IMR-90 (cell line): Measurements from ENCODE around the gene EP300. TPM values are rescaled to one million over a fixed set of nuclear protein-coding genes. Genes with fewer than 3 reads are reported as not detected.

Experiments used
- ATAC-seq: fragments of 200-7000 bp; cut with Tn5 transposase; 2 replicates; pipeline ENCODE4 v1.9.1; 2020; ENCODE audit warnings: low read depth, mild to moderate bottlenecking, moderate library complexity
- BruUV-seq: library from RNA; stranded (reverse); fragments of 400-500 nt; replicated peaks from 2 replicates; lab custom pipeline; 2021; lab: Mats Ljungman, UMichigan
- CTCF ChIA-PET: fragments of 300-600 bp; formaldehyde crosslinking; extraction: SDS; loops from one replicate; lab custom pipeline; 2021; ENCODE audit warnings: antibody characterized with exemption; lab: Yijun Ruan, JAX
- POLR2A ChIA-PET: fragments of 300-600 bp; sonication (Branson Sonifier 250); formaldehyde crosslinking; loops from one replicate; lab custom pipeline; 2022; ENCODE audit warnings: antibody characterized with exemption; ENCODE audit not compliant: unreplicated experiment; lab: Charles Lee
- DNase-seq: peaks from one replicate; pipeline ENCODE4 v3.0.0; 2013
- H2AFZ ChIP-seq: replicated peaks from 2 replicates; pipeline ENCODE3; 2013; ENCODE audit warnings: low read length, mild to moderate bottlenecking; ENCODE audit not compliant: poor library complexity
- H2AK5ac ChIP-seq: 2 replicates; pipeline ENCODE4 v1.6.1; 2013; ENCODE audit warnings: low read depth, low read length, inconsistent platforms
- H2AK9ac ChIP-seq: replicated peaks from 2 replicates; pipeline ENCODE3; 2013; ENCODE audit warnings: mild to moderate bottlenecking, low read depth, low read length, moderate library complexity; ENCODE audit not compliant: poor library complexity
- H2BK120ac ChIP-seq: 2 replicates; pipeline ENCODE4 v1.6.1; 2013; ENCODE audit warnings: low read depth, low read length, inconsistent platforms
- H2BK15ac ChIP-seq: 3 replicates; pipeline ENCODE4 v1.6.1; 2013; ENCODE audit warnings: low read depth, low read length, inconsistent platforms
- H2BK20ac ChIP-seq: 2 replicates; pipeline ENCODE4 v1.6.1; 2013; ENCODE audit warnings: low read depth, mild to moderate bottlenecking, inconsistent platforms, low read length, moderate library complexity
- H2BK5ac ChIP-seq: 2 replicates; pipeline ENCODE4 v1.6.1; 2013; ENCODE audit warnings: mild to moderate bottlenecking, low read depth, low read length, inconsistent platforms; ENCODE audit not compliant: poor library complexity, severe bottlenecking
- H3K14ac ChIP-seq: replicated peaks from 2 replicates; pipeline ENCODE4 v1.6.1; 2013; ENCODE audit warnings: low read depth, low read length, inconsistent platforms
- H3K18ac ChIP-seq: 2 replicates; pipeline ENCODE4 v1.6.1; 2013; ENCODE audit warnings: low read depth, low read length, control low read depth
- H3K23ac ChIP-seq: 2 replicates; pipeline ENCODE4 v1.6.1; 2013; ENCODE audit warnings: low read depth, low read length, inconsistent platforms
- H3K27ac ChIP-seq: 2 replicates; pipeline ENCODE4 v1.5.1; 2013; ENCODE audit warnings: mild to moderate bottlenecking, control low read depth, low read length; ENCODE audit not compliant: insufficient read depth
- H3K27me3 ChIP-seq: 2 replicates; pipeline ENCODE4 v1.6.1; 2013; ENCODE audit warnings: low read length; ENCODE audit not compliant: control insufficient read depth, insufficient read depth
- H3K36me3 ChIP-seq: 2 replicates; pipeline ENCODE4 v1.6.1; 2013; ENCODE audit warnings: low read length, mixed read lengths; ENCODE audit not compliant: control insufficient read depth, insufficient read depth
- H3K4ac ChIP-seq: 2 replicates; pipeline ENCODE4 v1.6.1; 2013; ENCODE audit warnings: low read depth, low read length, inconsistent platforms
- H3K4me1 ChIP-seq: 2 replicates; pipeline ENCODE4 v1.6.1; 2013; ENCODE audit warnings: low read length, mixed read lengths; ENCODE audit not compliant: control insufficient read depth, insufficient read depth
- H3K4me2 ChIP-seq: 2 replicates; pipeline ENCODE4 v1.6.1; 2013; ENCODE audit warnings: low read depth, mild to moderate bottlenecking, control low read depth, low read length, moderate library complexity
- H3K4me3 ChIP-seq: 2 replicates; pipeline ENCODE4 v1.5.1; 2013; ENCODE audit warnings: low read depth, mild to moderate bottlenecking, control low read depth, low read length, moderate library complexity; ENCODE audit not compliant: insufficient read depth
- H3K56ac ChIP-seq: 2 replicates; pipeline ENCODE4 v1.6.1; 2013; ENCODE audit warnings: low read length, inconsistent platforms; ENCODE audit not compliant: insufficient read depth; ENCODE audit errors: extremely low read depth
- H3K79me1 ChIP-seq, 2 experiments: 2 replicates each; pipeline ENCODE4 v1.6.1; 2013; ENCODE audit warnings: low read length in 2 of 2, inconsistent platforms in 1 of 2, low read depth in 1 of 2
- H3K9ac ChIP-seq: 2 replicates; pipeline ENCODE4 v1.6.1; 2013; ENCODE audit warnings: low read depth, low read length, control low read depth
- H3K9me1 ChIP-seq: 2 replicates; pipeline ENCODE4 v1.6.1; 2013; ENCODE audit warnings: low read length, inconsistent platforms; ENCODE audit not compliant: insufficient read depth
- H3K9me3 ChIP-seq: 2 replicates; pipeline ENCODE4 v1.6.1; 2013; ENCODE audit warnings: low read length; ENCODE audit not compliant: control insufficient read depth, insufficient read depth
- H4K20me1 ChIP-seq: 2 replicates; pipeline ENCODE4 v1.6.1; 2013; ENCODE audit warnings: low read length, inconsistent platforms; ENCODE audit not compliant: insufficient read depth
- H4K5ac ChIP-seq: 2 replicates; pipeline ENCODE4 v1.6.1; 2013; ENCODE audit warnings: mild to moderate bottlenecking, low read depth, low read length, control low read depth
- H4K8ac ChIP-seq, 2 experiments: 2 replicates each; pipeline ENCODE4 v1.6.1; 2013; ENCODE audit warnings: low read depth in 2 of 2, low read length in 2 of 2, control low read depth in 1 of 2, inconsistent platforms in 1 of 2
- H4K91ac ChIP-seq: 2 replicates; pipeline ENCODE4 v1.6.1; 2013; ENCODE audit warnings: low read depth, low read length, inconsistent platforms; ENCODE audit not compliant: insufficient read depth
- CEBPB ChIP-seq: IDR thresholded peaks from 2 replicates; pipeline ENCODE4 v1.6.1; 2012; ENCODE audit warnings: low read depth, low read length, improper control_type of control experiment
- FOS ChIP-seq: fragments of 150-350 bp; IDR thresholded peaks from 2 replicates; pipeline ENCODE4 v1.6.1; 2016; ENCODE audit warnings: low read depth, low read length
- MAFK ChIP-seq: IDR thresholded peaks from 2 replicates; pipeline ENCODE4 v1.6.1; 2012; ENCODE audit warnings: low read depth, low read length, improper control_type of control experiment
- RCOR1 ChIP-seq: IDR thresholded peaks from 2 replicates; pipeline ENCODE4 v1.6.1; 2012; ENCODE audit warnings: mild to moderate bottlenecking, low read length, improper control_type of control experiment; ENCODE audit not compliant: insufficient replicate concordance
- WGBS, 2 experiments: methylation state at CpG; one replicate each; pipeline versions ENCODE4 v1.1.5 to v1.1.7; 2013; ENCODE audit warnings: missing lambda C conversion rate in 2 of 2; ENCODE audit not compliant: insufficient read length in 1 of 2; ENCODE audit errors: extremely low coverage in 2 of 2; 5-methylcytosine and 5-hydroxymethylcytosine counted together
- dilution Hi-C: fragments of 300-500 bp; cut with HindIII; formaldehyde crosslinking; loops from one replicate; pipeline ENCODE4 v1.14.3; 2018; ENCODE audit warnings: low sequenced_read_pairs; ENCODE audit not compliant: unreplicated experiment
- in situ Hi-C: fragments of 300-500 bp; cut with MboI; formaldehyde crosslinking; loops from 3 replicates; pipeline ENCODE4 v1.14.3; 2019; ENCODE audit warnings: low sequenced_read_pairs, inconsistent platforms, mixed read lengths
- intact Hi-C: fragments of 100-400 bp; cut with micrococcal nuclease; formaldehyde crosslinking; loops from 2 replicates; pipeline ENCODE4 v1.10.0; 2022
- polyA plus RNA-seq, 3 experiments: library from polyadenylated mRNA; depleted of rRNA; stranded (reverse); fragments of >200 nt; gene quantifications; 2 replicates each; pipeline ENCODE4 v1.2.3, GENCODE V29; 2012; ENCODE audit warnings: low replicate concordance in 1 of 3
- total RNA-seq: library from RNA; depleted of rRNA; stranded (reverse); fragments of >200 nt; gene quantifications from 2 replicates; pipeline ENCODE4 v1.2.3, GENCODE V29; 2012
- TF ChIP-seq, protein P1 (sequence below): conservative IDR thresholded peaks from 2 replicates; pipeline ENCODE4 v1.5.1; 2012; ENCODE audit warnings: mild to moderate bottlenecking, low read depth, low read length, improper control_type of control experiment
- TF ChIP-seq, protein P2 (sequence below): fragments of 150-350 bp; IDR thresholded peaks from 2 replicates; pipeline ENCODE4 v1.6.1; 2017; ENCODE audit warnings: mild to moderate bottlenecking, antibody characterized with exemption, low read length, low read depth

The EP300 gene
- total and polyA plus RNA-seq, 2 of the 4 experiments (the other 2 are of a cell fraction): 23.3 to 27.4 TPM

DNA sequence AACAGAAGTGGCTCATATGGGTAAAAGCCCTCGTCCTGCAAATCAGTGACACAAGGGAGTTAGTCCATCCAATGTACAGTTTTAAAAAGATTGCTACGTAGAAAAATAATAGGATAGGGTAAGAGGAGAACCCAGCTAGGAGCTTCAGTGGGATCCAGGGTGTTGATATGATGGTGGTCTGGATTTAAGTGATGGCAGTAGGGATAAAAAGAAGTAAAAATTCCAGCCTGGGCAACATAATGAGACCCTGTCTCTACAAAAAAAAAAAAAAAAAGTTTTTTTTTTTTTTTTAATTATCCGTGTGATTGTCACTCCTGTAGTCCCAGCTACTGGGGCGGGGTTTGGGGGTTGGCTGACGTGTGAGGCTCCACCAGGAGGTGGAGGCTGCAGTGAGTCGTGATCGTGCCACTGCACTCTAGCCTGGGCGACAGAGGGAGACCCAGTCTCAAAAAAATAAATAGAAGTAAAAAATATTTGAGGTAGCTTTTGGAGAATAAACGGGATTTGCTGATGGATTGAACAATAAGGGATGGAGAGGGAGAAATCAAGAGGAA is 105.7 kb downstream of the EP300 start:
- Histone ChIP-seq H2BK20ac (no peak overlapping the region), H3K4me1 (no peaks in the 10 kb centered on the region), H3K79me1 (no peaks in the 10 kb centered on the region; a peak in 1 of 4 replicates), H3K36me3 (no peaks in the 10 kb centered on the region), H3K27ac (no peak overlapping the region), H3K23ac (peak overlapping the region; percentile 73), H3K4ac (no peak overlapping the region), H2BK15ac (no peak overlapping the region), H4K5ac (no peak overlapping the region), H3K14ac (0 out of 2 replicates have a peak overlapping the region, but pooled peaks have one; percentile 30), H3K9me1 (no peaks in the 10 kb centered on the region), H2AFZ (peak overlapping the region; percentile 100), H4K8ac (no peak overlapping the region), H3K9me3 (no peaks in the 10 kb centered on the region), H3K27me3 (peaks cover 3% of the 10 kb centered on the region; the same call in 1 of the 2 replicates), H4K20me1 (no peaks in the 10 kb centered on the region), H2BK5ac (no peak overlapping the region), H3K4me2 (peak overlapping the region; percentile 96), H3K56ac (0 out of 2 replicates have a peak overlapping the region, but pooled peaks have one; percentile 30), H2AK5ac (no peak overlapping the region), H3K18ac (no peak overlapping the region), H2BK120ac (no peak overlapping the region), H3K4me3 (peak overlapping the region; percentile 98), H3K9ac (no peak overlapping the region; the same call in 1 of the 2 replicates), H2AK9ac (no peak overlapping the region), H4K91ac (no peak overlapping the region)
- WGBS, 2 experiments: 18 to 100% methylated on average over 1 to 4 of the region's 9 CpGs
- ATAC-seq (peak; percentile 16), DNase-seq (no peak)
- dilution Hi-C loops (no loop called here), in situ Hi-C loops (no loop called here), intact Hi-C loops (no loop called here)
- no TSS peak for BruUV-seq
- POLR2A ChIA-PET: no interaction called here
- no peak for TF ChIP-seq RCOR1
- TF ChIP-seq, protein P1, sequence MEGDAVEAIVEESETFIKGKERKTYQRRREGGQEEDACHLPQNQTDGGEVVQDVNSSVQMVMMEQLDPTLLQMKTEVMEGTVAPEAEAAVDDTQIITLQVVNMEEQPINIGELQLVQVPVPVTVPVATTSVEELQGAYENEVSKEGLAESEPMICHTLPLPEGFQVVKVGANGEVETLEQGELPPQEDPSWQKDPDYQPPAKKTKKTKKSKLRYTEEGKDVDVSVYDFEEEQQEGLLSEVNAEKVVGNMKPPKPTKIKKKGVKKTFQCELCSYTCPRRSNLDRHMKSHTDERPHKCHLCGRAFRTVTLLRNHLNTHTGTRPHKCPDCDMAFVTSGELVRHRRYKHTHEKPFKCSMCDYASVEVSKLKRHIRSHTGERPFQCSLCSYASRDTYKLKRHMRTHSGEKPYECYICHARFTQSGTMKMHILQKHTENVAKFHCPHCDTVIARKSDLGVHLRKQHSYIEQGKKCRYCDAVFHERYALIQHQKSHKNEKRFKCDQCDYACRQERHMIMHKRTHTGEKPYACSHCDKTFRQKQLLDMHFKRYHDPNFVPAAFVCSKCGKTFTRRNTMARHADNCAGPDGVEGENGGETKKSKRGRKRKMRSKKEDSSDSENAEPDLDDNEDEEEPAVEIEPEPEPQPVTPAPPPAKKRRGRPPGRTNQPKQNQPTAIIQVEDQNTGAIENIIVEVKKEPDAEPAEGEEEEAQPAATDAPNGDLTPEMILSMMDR: no peak
- TF ChIP-seq, protein P2, sequence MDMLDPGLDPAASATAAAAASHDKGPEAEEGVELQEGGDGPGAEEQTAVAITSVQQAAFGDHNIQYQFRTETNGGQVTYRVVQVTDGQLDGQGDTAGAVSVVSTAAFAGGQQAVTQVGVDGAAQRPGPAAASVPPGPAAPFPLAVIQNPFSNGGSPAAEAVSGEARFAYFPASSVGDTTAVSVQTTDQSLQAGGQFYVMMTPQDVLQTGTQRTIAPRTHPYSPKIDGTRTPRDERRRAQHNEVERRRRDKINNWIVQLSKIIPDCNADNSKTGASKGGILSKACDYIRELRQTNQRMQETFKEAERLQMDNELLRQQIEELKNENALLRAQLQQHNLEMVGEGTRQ: no peak
- TF ChIP-seq FOS: no peak
- TF ChIP-seq CEBPB: no peak
- no peak for TF ChIP-seq MAFK
- CTCF ChIA-PET: no interaction called here
